Thyroid gland (tissue), 4 donors: ENCODE measurements around the gene LGR6.

Source experiments
- CTCF ChIP-seq, 6 experiments: fragments of 200-600 bp in 3 of 6; fragments of 450-650 bp in 3 of 6; sonication (generic) in 3 of 6; IDR thresholded peaks; one replicate each; pipeline ENCODE4 v1.5.1; 2016 to 2019; ENCODE audit warnings: antibody characterized with exemption in 6 of 6, mild to moderate bottlenecking in 2 of 6, inconsistent platforms in 1 of 6, moderate library complexity in 1 of 6
- POLR2A ChIP-seq, 2 donors: fragments of 450-650 bp; IDR thresholded peaks; one replicate each; pipeline ENCODE4 v1.6.1; 2017; ENCODE audit warnings: antibody characterized with exemption in 2 of 2, mild to moderate bottlenecking in 2 of 2, moderate library complexity in 1 of 2

- no peak for TF ChIP-seq CTCF (IDR thresholded peaks at IDR 0.05)
- no peak for TF ChIP-seq POLR2A (IDR thresholded peaks at IDR 0.05)
Observed at GRCh38 chr1:202310071-202310725, 116.6 kb downstream of the LGR6 start.
